Measurements from ENCODE around the gene PAPPA.
A peak's percentile ranks its signal among the peaks of the same experiment; 100 is the strongest.

PAPPA gene

DNA sequence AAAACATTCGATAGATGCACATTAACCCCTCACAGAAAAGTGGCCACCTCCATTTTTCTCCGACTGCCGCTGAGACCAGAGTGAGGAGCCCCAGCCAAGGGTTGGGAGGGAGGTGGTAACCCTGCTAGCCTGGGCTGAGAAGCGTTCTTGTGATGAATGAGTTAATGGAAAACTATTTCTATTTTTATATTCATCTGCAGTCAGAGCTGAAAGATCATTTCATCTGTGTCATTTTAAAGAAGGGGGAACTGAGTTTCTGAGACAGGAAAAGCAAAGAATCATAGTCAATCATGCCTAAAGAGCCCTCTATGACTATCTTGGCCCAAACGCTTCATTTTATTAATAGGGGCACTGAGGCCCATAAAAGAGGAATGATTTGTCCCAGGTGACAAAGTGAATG lies 229.5 kb downstream of the PAPPA start:
- no peak for DNase-seq (ENCODE audit: low spot score)

DNA sequence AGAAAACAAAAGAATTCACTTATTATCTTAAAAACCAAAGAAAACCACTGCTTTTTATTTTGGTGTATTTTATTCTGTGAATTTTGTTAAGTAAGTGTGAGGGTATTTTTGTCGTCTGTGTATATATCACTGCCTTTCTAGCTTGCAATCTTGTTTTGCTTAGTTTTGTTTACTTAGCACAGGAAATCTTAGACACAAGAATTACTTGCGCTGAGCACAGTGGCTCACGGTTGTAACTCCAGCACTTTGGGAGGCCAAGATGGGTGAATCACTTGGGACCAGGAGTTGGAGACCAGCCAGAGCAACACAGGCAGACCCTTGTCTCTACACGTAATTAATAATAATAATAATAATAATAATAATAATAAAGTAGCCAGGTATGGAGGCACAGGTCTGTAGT lies 230.3 kb downstream of the PAPPA start:
- no peak for DNase-seq (ENCODE audit: low spot score)

DNA sequence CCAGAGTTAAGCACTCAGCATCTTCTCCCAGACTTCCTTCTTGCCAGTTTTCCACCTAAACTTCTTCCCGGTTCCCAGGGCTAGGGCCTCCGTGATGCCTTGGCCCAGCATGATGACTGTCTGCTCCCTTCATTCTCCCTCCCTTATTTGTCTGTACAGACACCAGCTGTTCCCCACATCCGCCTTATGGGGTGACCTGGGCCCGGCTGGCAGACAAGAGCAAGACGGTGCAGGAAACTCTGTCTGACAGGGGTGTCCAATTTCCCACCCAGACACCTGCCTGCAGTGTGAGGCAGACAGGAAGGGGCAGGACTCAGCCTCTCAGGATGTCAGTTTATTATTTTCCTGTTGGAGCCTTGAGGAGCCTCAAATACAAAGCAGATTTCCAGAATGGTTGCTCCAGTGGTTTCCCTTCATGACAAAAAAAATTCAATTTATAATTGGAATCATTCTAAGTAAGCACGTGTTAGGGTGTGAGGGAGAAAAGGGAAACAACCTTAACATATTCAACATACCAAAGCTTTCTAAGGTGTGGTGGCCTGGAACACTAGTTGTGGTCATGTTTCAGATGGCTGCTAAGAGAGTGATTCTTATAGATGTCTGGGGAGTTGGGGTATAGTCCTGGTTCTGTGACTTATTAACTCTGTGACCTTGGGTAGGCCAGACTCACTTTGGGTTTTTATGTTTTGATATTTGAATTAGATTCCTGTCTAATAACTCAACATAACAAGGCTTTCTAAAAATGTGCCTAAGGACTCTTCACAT lies 234.5 kb downstream of the PAPPA start:
- no peak for DNase-seq (ENCODE audit: low spot score)

DNA sequence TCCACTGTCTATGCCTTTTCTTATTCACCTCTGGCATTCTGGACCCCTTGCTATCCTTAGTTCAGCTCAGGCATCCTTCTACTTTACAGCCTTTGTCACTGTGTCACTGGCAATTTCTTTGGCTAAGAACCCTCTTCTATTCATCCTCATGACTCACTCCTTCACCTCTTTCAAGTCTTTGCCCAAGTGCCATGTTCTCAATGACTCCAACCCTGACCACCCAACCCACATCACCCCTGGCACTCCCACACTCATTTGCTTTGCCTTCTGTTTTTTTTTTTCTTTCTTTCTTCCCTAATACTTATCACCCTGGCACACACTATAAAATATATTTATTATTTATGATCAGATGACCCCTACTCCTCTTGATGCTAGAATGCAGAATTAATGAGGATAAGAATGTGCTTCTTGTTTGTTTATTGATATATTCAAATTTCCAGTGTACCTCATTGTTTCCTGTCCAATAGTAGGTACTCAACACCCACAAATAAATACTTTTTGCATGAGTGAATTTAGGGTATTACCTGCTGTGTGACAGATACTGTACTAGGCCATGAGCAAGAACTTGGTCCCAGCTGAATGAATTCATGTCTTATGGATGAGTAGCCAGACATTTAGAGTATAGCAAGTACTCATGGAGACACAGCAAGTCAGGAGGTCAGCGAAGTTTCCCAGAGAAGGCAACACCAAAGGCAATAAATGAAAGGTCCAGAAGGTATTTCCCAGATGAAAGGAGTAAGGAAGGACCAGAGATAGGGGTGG lies 236.1 kb downstream of the PAPPA start:
- DNase-seq (ENCODE audit: low spot score): no peak

DNA sequence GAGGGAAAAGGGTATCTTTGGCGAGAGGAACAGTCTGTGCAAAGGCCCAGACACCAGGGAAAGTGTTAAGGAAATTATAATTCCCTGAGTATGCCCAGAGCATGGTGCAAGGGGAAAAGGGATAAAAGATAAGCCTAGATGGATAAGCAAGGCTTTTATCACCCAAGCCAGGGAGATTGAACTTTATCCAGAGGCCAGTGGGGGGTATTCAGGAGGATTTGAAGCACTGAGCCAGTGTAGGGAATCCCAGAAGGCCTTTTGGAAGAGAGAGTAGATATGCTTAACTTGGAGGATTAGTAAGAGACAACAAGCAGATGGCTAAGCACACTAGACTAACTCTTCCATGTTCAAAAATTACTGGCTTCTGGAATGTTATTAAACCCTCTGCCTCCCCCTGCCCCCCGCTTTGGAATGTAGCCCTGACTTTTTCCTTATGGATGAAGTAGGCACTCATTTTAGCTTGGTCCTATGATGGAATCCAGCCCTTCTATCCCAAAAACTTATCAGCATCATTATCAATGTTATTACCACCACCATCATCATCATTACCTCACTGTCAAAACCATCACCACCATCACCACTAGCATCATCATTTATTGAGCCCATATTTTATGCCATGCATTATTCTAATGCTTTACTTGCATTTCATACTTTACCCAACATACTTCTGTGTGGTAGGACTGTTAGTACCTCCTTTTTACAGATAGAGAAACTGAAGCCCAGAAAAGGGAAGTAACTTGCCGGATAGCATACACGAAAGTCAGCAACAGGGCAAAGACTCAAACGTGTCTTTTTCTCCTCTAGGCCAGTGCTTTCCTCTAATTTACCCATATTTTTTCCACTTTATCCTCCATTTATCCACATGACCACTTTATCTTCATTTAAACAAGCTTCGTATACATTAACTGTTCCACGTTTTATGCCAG lies 237.0 kb downstream of the PAPPA start:
- DNase-seq (ENCODE audit: low spot score): no peak

DNA sequence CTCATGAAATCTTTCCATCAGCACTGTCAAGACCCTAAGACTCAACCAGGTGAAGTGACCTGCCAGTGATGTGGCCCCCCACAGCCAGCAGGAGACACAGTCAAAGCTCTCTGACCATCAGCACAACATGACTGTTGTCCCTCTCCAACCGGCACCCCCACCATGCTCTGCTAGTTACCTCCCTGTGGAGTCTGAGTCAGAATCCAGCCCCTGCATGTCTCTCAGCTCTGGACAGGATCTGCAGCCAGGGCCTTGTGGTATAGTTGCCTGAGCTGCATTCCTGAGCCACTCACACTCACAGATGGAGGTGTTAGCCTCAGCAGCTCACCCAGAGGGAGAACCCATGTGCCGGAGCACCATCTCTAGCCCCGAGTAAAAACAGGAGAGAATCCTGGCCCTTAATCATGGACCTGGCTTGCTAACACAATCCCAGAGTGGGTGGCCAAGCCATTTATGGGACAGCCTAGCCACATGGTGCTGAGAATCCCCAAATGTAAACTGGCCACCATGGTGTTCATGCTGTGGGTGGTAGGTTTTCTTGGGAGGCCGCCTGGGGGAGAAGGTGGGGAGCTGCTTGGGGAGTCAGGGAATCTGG lies 237.8 kb downstream of the PAPPA start:
- DNase-seq (ENCODE audit: low spot score): peak; percentile 78

DNA sequence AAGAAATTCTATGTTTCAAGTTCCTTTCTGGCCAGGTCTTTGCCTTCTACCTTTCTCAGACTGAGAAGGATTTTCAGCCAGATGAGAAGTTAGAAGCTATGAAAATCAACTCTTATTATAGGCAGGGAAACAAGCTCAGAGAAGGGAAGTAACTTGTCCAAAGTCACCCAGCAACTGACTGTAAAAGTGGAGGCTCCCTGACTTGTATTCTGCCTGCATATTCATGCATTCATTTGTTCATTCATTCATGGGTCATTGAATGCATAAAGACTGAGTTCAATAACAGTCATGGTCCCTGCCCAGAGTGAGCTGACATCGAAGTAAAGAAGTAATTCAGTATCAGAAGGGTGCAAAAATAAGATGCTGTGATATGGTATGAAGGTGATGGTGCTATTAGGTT lies 239.6 kb downstream of the PAPPA start:
- DNase-seq (ENCODE audit: low spot score): no peak

DNA sequence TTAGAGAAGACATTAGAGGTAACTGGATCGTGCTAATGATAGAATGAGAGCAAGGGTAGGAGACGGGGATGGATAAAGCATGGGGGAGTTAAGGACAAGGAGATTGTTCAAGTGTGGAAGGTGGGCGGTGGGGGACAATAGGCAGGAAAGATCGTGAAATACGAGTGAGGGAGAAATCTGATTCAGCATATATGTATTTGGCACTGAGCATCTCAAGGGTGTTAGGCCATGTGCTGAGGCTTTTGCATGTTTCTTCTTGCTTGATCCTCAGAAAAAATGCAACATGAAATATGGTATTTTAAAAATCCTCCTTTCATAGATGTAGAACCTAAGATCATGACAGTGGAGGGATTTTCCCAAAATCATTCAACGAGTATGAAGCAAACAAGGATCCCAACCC lies 240.5 kb downstream of the PAPPA start:
- DNase-seq (ENCODE audit: low spot score): no peak

DNA sequence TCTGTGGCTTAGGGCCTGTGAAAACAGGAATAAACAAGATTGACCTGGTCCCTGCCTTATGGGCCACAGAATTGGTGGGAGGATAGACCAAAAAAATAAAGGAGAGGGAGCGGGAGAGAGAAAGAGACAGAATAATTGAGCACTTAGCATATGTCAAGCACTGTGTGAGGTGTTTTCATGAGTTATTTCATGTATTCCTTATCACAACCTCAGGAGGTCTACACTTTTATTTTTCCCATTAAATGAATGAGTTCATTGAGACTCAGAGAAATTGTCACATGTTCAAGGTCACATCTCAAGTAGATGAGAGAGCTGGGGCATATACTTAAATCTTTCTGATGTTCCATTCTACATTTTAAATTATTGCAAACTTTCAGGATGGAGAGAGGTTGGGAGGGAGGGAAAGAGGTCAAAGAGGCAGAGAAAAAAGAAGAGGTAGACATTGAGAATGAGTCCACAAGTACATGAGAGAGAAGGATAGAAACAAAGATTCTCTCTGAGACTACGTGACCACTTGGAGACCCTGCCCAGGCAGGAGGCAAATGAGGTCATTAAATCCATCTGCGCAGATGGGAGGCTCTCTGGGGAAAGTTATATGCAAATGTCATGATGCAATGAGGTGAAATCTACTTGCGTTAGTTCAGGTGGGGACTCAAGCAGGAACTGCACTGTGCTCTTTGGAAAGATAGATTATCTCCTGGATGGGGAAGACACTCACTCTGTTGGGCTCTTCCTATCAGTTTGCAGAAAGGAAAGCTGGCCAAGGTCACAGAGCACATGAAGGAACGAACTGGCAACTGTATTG lies 241.5 kb downstream of the PAPPA start:
- DNase-seq (ENCODE audit: low spot score): no peak

DNA sequence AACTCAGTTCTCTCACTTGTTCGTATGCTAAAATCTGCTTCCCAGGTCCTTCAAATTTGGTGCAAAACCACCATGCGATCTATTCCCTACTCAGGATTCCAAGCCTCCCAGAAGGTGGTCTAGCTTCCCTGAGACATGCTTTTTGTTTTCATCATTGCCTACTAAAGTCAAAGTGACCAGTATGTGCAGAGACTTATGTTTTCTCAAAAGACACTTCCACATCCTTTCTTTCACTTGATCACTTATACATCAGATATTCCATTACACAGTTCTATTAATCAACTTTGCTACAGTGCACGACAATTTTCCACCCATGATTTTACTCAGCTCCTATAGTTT lies 242.1 kb downstream of the PAPPA start:
- no peak for DNase-seq (ENCODE audit: low spot score)

DNA sequence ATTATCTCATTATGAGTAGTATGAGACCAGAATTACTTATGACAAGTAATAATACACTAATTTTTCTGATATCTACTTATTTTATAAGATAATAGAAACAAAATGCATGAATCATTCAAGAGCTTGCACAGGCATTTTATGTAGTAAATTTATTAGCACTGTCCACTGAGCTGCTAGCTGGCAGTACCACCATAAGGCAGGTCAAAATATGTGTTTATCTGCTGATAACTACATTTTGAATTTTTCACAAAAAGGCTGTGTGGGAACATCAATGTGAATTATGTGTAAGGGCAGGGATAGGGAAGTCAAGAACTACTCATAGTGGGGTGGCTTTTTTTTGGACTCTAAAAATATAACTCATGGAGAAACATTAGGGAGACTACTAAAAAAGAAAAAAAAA lies 249.6 kb downstream of the PAPPA start:
- DNase-seq (ENCODE audit: low spot score): no peak

DNA sequence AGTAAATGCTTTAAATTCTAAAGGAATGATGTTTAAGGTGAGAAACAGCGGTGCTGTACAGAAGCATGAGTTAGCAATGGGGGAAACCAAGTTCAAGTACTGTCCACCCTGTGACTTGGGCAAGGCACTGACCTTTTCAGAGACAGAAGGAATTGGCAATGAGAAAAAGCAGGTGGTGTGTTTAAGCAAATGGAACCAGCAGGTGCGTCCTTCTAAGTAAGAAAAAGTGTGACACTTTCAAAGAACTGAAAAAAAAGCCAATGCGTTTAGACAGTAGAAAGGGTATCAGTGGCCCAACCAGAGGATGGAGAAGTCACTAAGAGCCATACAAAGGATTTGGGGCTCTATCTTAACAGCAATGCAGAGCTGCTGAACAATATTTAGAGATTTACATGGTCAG lies 250.6 kb downstream of the PAPPA start:
- DNase-seq (ENCODE audit: low spot score): no peak

DNA sequence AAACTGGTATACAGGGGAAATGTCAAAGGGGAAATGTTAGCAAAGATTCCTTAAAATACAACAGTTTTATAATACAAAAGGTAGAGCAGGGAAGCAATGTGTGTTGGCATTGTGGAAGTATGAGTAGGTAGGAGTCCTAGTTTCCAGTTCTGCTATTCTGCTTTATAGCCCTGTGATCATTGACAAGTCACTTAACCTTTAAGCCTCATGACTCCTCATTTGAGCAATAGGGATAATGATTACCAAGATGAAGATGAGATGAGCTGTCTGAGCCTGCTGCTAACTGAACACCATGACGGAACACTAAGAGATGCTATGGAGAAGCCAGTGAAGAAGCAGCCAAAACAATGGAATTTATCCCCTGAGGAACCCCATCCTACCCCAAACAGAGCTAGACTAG lies 251.7 kb downstream of the PAPPA start:
- no peak for DNase-seq (ENCODE audit: low spot score)

DNA sequence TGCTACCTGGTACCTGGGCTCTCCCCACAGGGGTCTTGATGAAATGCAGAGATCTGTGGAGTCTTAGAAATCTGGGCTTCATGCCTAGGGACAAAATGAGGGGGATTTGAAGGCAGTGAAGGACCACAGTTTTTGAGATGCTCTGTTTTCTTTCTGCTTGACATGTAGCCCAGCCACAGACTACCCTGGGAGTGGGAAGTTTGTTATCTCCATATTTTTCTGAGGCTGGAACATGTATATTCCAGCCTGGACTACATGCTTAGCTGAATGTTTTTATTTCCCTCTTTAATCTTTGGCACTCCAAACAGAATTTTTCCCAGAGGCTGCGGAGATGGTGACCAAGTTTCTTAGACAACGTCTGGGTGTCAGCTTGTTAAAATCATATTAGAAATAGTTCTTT lies 252.9 kb downstream of the PAPPA start:
- no peak for DNase-seq (ENCODE audit: low spot score)

DNA sequence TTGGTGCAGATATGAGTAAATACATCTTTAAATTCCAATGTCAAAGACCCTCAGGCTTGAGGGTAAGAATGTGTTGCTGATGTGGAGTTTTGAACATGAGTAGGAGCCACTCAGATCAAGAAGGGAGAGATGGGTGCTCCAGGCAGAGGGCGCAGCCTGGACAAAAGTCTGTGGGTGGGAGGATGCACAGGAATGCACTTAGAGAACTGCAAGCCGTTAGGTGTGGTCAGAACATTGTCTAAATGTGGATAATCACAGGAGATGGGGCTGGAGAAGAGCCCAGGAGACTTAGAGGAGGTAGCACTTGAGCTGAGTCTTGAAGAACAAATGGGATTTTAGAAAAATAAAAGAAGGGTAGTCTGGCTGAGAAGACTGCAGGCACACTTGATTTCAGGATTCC lies 255.5 kb downstream of the PAPPA start:
- DNase-seq (ENCODE audit: low spot score): no peak

DNA sequence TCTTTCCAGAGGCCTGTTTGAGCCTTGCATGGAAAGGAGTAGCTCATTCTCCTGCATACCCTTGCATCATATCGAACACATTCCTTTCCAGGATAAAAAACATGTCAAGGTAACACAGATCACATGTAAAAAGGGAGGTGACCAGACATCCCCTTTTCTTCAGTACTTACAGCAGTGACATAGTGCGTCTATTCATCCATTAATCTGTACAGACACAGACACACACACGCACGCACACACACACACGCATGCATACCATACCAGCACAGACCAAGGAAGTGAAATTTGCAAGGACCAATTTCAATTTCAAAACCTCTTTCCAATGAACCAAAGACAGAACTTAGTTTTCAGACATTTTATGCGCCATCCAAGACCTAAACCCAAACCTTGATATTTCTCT lies 256.0 kb downstream of the PAPPA start:
- DNase-seq (ENCODE audit: low spot score): no peak

DNA sequence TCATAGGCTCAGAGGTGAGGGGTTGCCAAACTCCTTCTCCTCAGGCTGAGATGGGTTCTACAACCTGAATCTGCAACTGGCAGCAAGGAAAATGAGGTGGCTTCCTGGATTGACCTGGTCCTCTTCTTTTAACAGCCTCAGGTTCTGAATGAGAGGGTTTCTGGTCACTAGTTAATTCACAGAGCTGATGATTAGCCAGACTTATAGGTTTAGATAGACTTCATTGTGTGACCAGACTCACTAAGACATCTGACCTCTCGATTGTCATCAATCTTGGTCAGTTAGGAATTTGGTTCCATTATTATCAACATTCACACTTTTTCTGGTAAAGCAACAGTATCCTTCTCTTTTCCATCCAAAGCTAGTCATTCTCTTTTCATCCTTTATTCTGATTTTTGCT lies 257.9 kb downstream of the PAPPA start:
- DNase-seq (ENCODE audit: low spot score): no peak

DNA sequence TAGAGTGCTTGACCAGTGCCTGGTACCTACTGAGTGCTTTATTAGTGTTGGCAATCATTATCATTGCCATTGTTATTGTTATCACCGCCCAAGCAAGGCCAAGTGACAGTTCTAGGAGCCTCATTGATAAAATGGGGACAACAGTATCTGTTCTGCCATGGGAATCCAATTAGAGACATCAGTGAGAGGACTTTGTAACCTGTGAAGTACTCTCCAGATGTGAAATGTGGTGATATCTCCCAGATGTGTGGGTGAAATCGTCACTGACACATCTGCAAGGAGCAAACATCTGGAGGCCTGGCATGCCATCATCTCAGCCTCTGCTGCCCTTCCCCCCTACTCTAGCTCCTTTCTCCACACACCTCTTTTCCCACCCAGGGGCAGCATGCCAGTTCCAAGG lies 260.8 kb downstream of the PAPPA start:
- DNase-seq (ENCODE audit: low spot score): no peak

DNA sequence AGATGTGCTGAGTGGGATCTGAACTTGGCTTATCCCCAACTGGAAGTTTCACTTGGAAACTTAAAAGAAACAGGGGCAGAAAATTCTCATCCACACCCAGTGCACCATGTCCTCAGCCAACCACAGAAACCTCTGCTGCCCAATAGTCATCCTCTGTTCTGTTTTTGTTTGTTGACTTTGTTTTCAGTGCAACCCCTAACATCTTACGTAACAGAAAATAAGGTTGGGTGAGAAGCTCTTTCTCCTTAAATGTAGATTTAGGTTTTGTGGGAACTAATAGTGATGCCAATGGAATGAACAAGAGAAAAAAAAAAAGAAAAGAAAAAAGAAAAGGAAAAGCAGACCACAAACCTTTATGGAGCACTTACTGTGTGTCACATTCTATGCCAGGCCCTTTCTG lies 262.8 kb downstream of the PAPPA start:
- DNase-seq (ENCODE audit: low spot score): no peak

DNA sequence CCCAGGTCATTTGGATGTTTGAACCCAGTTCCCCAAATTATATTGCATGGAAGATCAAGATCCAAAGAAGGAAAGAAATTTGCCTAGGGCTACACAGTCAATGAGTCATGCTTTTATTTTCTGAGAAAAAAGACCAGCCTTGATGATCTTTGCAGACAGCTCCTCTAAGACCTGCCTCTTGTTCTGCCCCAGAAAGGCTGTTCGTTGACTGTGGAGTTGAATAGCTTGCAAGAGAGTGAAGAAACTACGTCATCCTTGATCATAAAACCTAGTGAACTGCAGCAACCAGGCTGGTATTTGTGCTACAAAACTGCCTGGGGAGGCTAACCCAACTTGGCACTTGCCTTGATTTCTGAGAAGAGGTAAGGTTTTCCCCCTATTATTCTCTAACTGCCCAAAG lies 263.9 kb downstream of the PAPPA start:
- DNase-seq (ENCODE audit: low spot score): no peak

DNA sequence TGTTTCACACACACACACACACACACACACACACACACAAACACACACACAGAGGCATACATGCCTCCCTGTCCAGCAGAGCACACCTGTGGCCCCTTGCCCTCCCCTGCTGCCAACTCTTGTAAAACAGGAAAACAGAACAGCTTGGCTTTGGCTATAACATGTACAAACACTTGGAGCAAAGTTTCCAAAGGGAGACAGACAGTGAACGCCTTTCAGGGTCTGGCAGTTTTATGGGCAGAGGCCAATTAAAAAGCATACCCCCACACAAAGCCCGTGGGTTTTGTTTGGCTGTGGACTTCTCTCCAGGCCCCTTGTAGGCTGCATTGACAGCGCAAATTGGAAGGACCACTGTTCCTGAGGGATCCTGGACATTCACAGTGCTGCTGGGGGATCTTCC lies 265.6 kb downstream of the PAPPA start:
- DNase-seq (ENCODE audit: low spot score): no peak

Measured in AG20443 (cell line).